Suprapubic skin (tissue), 3 donors: ENCODE data around the gene SLC4A9.

Experiments used
- EP300 ChIP-seq: sonication (generic); formaldehyde crosslinking; IDR thresholded peaks from one replicate; pipeline ENCODE4 v1.6.1; 2017; ENCODE audit warnings: antibody characterized with exemption
- POLR2A ChIP-seq, 2 donors: fragments of 450-650 bp; IDR thresholded peaks; one replicate each; pipeline ENCODE4 v1.6.1; 2017; ENCODE audit warnings: antibody characterized with exemption in 2 of 2, mild to moderate bottlenecking in 2 of 2, moderate library complexity in 2 of 2
- TF ChIP-seq, protein P1 (sequence below), 2 donors: fragments of 200-600 bp in 1 of 2; fragments of 450-650 bp in 1 of 2; sonication (generic) in 1 of 2; IDR thresholded peaks; one replicate each; pipeline ENCODE4 v1.5.1; 2016 to 2019; ENCODE audit warnings: antibody characterized with exemption in 2 of 2, mild to moderate bottlenecking in 1 of 2, moderate library complexity in 1 of 2

DNA sequence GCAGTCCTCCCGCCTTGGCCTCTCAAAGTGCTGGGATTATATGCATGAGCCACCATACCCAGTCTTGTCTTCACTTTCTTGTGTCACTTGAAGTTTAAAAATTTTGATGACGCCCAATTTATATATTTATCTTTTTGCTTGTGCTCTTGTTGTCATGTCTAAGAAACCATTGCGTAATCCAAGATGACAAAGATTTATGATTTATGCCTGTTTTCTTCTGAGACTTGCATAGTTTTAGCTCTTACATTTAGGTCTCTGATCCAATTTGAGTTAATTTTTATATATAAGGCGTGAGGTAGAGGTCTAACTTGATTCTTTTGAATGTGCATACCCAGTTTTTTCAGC is 60.2 kb downstream of the SLC4A9 start:
- TF ChIP-seq, protein P1, sequence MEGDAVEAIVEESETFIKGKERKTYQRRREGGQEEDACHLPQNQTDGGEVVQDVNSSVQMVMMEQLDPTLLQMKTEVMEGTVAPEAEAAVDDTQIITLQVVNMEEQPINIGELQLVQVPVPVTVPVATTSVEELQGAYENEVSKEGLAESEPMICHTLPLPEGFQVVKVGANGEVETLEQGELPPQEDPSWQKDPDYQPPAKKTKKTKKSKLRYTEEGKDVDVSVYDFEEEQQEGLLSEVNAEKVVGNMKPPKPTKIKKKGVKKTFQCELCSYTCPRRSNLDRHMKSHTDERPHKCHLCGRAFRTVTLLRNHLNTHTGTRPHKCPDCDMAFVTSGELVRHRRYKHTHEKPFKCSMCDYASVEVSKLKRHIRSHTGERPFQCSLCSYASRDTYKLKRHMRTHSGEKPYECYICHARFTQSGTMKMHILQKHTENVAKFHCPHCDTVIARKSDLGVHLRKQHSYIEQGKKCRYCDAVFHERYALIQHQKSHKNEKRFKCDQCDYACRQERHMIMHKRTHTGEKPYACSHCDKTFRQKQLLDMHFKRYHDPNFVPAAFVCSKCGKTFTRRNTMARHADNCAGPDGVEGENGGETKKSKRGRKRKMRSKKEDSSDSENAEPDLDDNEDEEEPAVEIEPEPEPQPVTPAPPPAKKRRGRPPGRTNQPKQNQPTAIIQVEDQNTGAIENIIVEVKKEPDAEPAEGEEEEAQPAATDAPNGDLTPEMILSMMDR (IDR thresholded peaks at IDR 0.05), result no peak
- TF ChIP-seq POLR2A (IDR thresholded peaks at IDR 0.05) (no peak), EP300 (no peak)
